Measurements from ENCODE around the gene PALMD. TPM values are rescaled to one million over a fixed set of nuclear protein-coding genes. Genes with fewer than 3 reads are reported as not detected.

The PALMD gene
- total RNA-seq, 1 donor from 2014 or later = 39.5 TPM

- no peak overlapping the region for H3K27ac ChIP-seq
- TF ChIP-seq POLR2A (IDR thresholded peaks at IDR 0.05) (no peak), POLR2AphosphoS5 (IDR thresholded peaks at IDR 0.05; ENCODE audit: insufficient read depth in 1 of 2, low read depth in 1 of 2) (no peak), CTCF (IDR thresholded peaks at IDR 0.05) (no peak)
- no peaks in the 10 kb centered on the region for H3K9me3 ChIP-seq
- H3K27me3 ChIP-seq = no peaks in the 10 kb centered on the region
- H3K4me3 ChIP-seq = no peak overlapping the region
- intact Hi-C loops (cut with DNase I) = no loop called here
- H3K4me1 ChIP-seq = no peaks in the 10 kb centered on the region
- no peak for DNase-seq (ENCODE audit: extremely low spot score in 2 of 2)
- no peaks in the 10 kb centered on the region for H3K36me3 ChIP-seq
Observed at GRCh38 chr1:99629164-99629563, 16.7 kb upstream of the PALMD start.

- Histone ChIP-seq H3K27ac (no peak overlapping the region), H3K4me3 (no peak overlapping the region), H3K36me3 (no peaks in the 10 kb centered on the region), H3K4me1 (peaks cover 10% of the 10 kb centered on the region), H3K27me3 (no peaks in the 10 kb centered on the region), H3K9me3 (no peaks in the 10 kb centered on the region)
- DNase-seq (ENCODE audit: extremely low spot score in 2 of 2) = no peak
- TF ChIP-seq CTCF (IDR thresholded peaks at IDR 0.05) (no peak), POLR2AphosphoS5 (IDR thresholded peaks at IDR 0.05; ENCODE audit: insufficient read depth in 1 of 2, low read depth in 1 of 2) (no peak), POLR2A (IDR thresholded peaks at IDR 0.05) (no peak)
- intact Hi-C loops (cut with DNase I) = no loop called here
Observed at GRCh38 chr1:99634971-99635624, 10.8 kb upstream of the PALMD start.

GRCh38 chr1:99635664-99636063 lies 10.2 kb upstream of the PALMD start:
- no peak for DNase-seq (ENCODE audit: extremely low spot score in 2 of 2)
- Histone ChIP-seq H3K27me3 (no peaks in the 10 kb centered on the region), H3K4me1 (peaks cover 10% of the 10 kb centered on the region), H3K36me3 (no peaks in the 10 kb centered on the region), H3K4me3 (no peak overlapping the region), H3K27ac (no peak overlapping the region), H3K9me3 (no peaks in the 10 kb centered on the region)
- TF ChIP-seq POLR2A (IDR thresholded peaks at IDR 0.05) (no peak), CTCF (IDR thresholded peaks at IDR 0.05) (no peak), POLR2AphosphoS5 (IDR thresholded peaks at IDR 0.05; ENCODE audit: insufficient read depth in 1 of 2, low read depth in 1 of 2) (no peak)
- intact Hi-C loops (cut with DNase I) = no loop called here

- no peak overlapping the region for H3K4me3 ChIP-seq
- TF ChIP-seq POLR2AphosphoS5 (IDR thresholded peaks at IDR 0.05; ENCODE audit: insufficient read depth in 1 of 2, low read depth in 1 of 2) = no peak
- no peak for TF ChIP-seq CTCF (IDR thresholded peaks at IDR 0.05)
- no peak for TF ChIP-seq POLR2A (IDR thresholded peaks at IDR 0.05)
Observed at GRCh38 chr1:99636647-99637175, 9.2 kb upstream of the PALMD start.

GRCh38 chr1:99638853-99639252 lies 7.1 kb upstream of the PALMD start:
- Histone ChIP-seq H3K36me3 (no peaks in the 10 kb centered on the region), H3K4me3 (no peak overlapping the region), H3K27ac (no peak overlapping the region), H3K4me1 (peaks cover 10% of the 10 kb centered on the region), H3K9me3 (no peaks in the 10 kb centered on the region), H3K27me3 (no peaks in the 10 kb centered on the region)
- TF ChIP-seq CTCF (IDR thresholded peaks at IDR 0.05) (no peak), POLR2AphosphoS5 (IDR thresholded peaks at IDR 0.05; ENCODE audit: insufficient read depth in 1 of 2, low read depth in 1 of 2) (peak in 1 of 2 donors; percentile 49)
- no peak for DNase-seq (ENCODE audit: extremely low spot score in 2 of 2)
- intact Hi-C loops (cut with DNase I) = no loop called here

More at GRCh38 chr1:99636647-99637175, 9.2 kb upstream of the PALMD start:
- no peak for DNase-seq (ENCODE audit: extremely low spot score in 2 of 2)
- no peaks in the 10 kb centered on the region for H3K27me3 ChIP-seq
- H3K36me3 ChIP-seq = no peaks in the 10 kb centered on the region
- no peaks in the 10 kb centered on the region for H3K9me3 ChIP-seq
- H3K27ac ChIP-seq = no peak overlapping the region
- H3K4me1 ChIP-seq = peaks cover 10% of the 10 kb centered on the region
- intact Hi-C loops (cut with DNase I) = no loop called here
